ENCODE data around the gene GDI2.

GDI2 gene

DNA sequence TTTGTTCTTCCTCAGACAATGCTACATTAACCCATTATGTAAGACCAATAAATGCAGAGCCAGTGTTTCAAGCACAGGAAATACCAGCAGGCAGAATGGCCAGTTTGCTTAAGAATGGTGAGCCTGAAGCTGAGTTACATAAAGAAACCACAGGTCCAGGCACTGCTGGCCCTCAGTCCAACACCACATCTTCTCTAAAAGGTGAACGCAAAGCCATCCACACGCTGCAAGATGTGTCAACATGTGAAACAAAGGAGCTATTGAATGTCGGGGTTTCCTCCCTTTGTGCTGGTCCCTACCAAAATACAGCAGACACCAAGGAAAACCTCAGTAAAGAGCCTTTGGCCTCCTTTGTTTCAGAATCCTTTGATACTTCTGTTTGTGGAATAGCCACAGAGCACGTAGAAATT is 64.8 kb downstream of the GDI2 start:
- TF ChIP-seq, protein P1, sequence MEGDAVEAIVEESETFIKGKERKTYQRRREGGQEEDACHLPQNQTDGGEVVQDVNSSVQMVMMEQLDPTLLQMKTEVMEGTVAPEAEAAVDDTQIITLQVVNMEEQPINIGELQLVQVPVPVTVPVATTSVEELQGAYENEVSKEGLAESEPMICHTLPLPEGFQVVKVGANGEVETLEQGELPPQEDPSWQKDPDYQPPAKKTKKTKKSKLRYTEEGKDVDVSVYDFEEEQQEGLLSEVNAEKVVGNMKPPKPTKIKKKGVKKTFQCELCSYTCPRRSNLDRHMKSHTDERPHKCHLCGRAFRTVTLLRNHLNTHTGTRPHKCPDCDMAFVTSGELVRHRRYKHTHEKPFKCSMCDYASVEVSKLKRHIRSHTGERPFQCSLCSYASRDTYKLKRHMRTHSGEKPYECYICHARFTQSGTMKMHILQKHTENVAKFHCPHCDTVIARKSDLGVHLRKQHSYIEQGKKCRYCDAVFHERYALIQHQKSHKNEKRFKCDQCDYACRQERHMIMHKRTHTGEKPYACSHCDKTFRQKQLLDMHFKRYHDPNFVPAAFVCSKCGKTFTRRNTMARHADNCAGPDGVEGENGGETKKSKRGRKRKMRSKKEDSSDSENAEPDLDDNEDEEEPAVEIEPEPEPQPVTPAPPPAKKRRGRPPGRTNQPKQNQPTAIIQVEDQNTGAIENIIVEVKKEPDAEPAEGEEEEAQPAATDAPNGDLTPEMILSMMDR (IDR thresholded peaks at IDR 0.05; ENCODE audit: insufficient read depth, low read depth, low read length, missing control alignments) = no peak
- H3K4me3 ChIP-seq (ENCODE audit: low read length) = no peak overlapping the region
- DNase-seq (ENCODE audit: low read depth) = no peak

DNA sequence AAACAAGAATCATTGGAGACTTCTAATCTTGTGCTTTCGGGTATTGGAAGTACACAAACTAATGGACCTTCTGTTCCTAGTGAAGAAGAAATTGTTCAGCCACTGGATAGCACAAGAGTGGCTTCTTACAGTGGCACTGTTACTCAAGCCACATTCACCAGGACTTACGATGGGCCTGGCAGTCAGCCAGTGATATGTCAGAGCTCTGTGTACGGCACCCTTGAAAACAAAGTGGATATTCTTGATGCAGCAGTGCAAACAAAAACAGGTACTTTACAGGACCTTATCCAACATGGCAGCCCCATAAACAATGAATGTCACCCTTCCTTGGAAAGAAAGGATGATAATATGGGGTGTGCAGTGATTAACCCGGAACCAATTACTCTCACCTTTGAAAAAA is 67.0 kb downstream of the GDI2 start:
- DNase-seq (ENCODE audit: low read depth) = no peak
- H3K4me3 ChIP-seq (ENCODE audit: low read length) = no peak overlapping the region
- TF ChIP-seq, protein P1 (IDR thresholded peaks at IDR 0.05; ENCODE audit: insufficient read depth, low read depth, low read length, missing control alignments) = no peak

GRCh38 chr10:5744849-5745248 is 68.4 kb downstream of the GDI2 start:
- no peak for DNase-seq (ENCODE audit: low read depth)
- H3K4me3 ChIP-seq (ENCODE audit: low read length) = no peak overlapping the region
- TF ChIP-seq, protein P1 (IDR thresholded peaks at IDR 0.05; ENCODE audit: insufficient read depth, low read depth, low read length, missing control alignments) = no peak

DNA sequence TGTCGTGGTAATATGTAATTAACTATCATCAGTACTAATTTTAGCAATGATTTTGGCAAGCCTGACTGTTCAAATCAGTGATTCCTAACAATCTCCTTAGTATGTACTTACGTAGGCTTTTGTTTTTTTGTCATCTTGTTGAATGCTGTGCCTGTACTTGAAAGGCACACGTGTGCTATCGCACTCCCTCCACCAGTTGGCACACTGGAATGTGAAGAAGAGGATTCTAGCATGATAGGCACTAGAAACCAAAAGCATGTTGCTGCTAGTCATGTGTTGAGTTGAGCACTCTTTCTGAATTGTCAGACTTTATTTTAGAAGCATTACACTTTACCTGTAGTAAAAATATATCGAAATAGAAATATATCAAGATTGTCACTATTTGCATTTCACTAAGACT is 69.5 kb downstream of the GDI2 start:
- no peak for DNase-seq (ENCODE audit: low read depth)
- TF ChIP-seq, protein P1 (IDR thresholded peaks at IDR 0.05; ENCODE audit: insufficient read depth, low read depth, low read length, missing control alignments) = no peak
- H3K4me3 ChIP-seq (ENCODE audit: low read length) = no peak overlapping the region

GRCh38 chr10:5742116-5742515 is 71.1 kb downstream of the GDI2 start:
- TF ChIP-seq, protein P1 (IDR thresholded peaks at IDR 0.05; ENCODE audit: insufficient read depth, low read depth, low read length, missing control alignments) = no peak
- H3K4me3 ChIP-seq (ENCODE audit: low read length) = no peak overlapping the region
- no peak for DNase-seq (ENCODE audit: low read depth)

DNA sequence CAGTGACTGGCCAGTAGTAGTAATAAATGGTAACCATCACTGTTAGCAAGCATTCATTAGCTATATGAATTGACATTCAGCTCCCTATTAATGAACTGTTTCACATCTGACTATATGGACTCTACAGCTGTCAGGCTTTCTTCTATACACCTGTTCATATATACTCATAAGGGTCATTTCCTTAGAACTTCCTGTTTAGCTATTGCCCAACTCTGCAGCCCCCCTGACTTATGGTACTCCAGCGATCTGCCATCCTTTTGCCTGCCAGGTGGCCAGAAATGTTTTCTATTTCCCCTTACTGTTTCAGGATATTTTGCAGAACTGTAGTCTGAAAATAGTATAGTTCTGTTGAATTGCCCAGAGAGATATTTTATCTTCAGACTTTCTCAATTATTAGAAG is 72.0 kb downstream of the GDI2 start:
- TF ChIP-seq, protein P1 (IDR thresholded peaks at IDR 0.05; ENCODE audit: insufficient read depth, low read depth, low read length, missing control alignments) = no peak
- no peak overlapping the region for H3K4me3 ChIP-seq (ENCODE audit: low read length)
- no peak for DNase-seq (ENCODE audit: low read depth)

DNA sequence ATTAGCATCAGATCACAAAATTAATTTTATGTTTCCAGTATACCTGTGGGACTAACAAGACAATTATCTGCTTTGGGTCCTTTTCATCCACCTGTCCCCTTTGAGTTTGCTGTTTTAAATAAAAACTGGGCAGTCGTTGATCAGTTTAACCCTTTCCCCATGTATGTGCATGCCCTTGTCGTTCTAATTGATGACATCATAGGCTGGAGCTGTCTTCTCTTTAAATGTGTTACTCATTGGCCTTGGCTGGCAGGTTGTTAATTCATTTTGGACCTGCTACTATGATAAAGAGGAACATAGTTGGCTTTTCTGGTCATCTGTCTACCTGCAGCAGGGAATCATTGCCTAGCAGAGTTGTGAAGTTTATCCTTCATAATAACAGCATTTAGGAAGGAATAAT is 74.8 kb downstream of the GDI2 start:
- TF ChIP-seq, protein P1 (IDR thresholded peaks at IDR 0.05; ENCODE audit: insufficient read depth, low read depth, low read length, missing control alignments) = no peak
- H3K4me3 ChIP-seq (ENCODE audit: low read length) = no peak overlapping the region
- peak; percentile 18 for DNase-seq (ENCODE audit: low read depth)

Data from epithelial cell of esophagus (primary cell).